Stimulated activated effector memory CD8-positive, alpha-beta T cell treated with anti-CD3 and anti-CD28 coated beads, Interleukin-12 subunit alpha, Interleukin-12 subunit beta, amount 100 ng/mL, for 72 hours (primary cell): ENCODE data around the gene PRRX1.

Experiments
- ATAC-seq: fragments of 150-1000 bp; cut with Tn5 transposase; 2 replicates; pipeline ENCODE4 v1.10.0; 2021
- DNase-seq, 2 donors: peaks; one replicate each; pipeline ENCODE4 v3.0.0; 2021 to 2022; ENCODE audit warnings: low spot score in 2 of 2
- H3K27ac Mint-ChIP-seq: one replicate; pipeline ENCODE4 v1.8.0; 2022; ENCODE audit warnings: mild to moderate bottlenecking, mixed read lengths
- H3K36me3 Mint-ChIP-seq: one replicate; pipeline ENCODE4 v1.8.0; 2022; ENCODE audit warnings: mild to moderate bottlenecking, mixed read lengths
- H3K4me1 Mint-ChIP-seq: one replicate; pipeline ENCODE4 v1.8.0; 2022; ENCODE audit warnings: mixed read lengths
- H3K4me3 Mint-ChIP-seq: one replicate; pipeline ENCODE4 v1.8.0; 2022; ENCODE audit warnings: mild to moderate bottlenecking, mixed read lengths
- H3K9me3 Mint-ChIP-seq: one replicate; pipeline ENCODE4 v1.8.0; 2022; ENCODE audit warnings: mixed read lengths

The PRRX1 gene

GRCh38 chr1:170664093-170664827 lies at the start of gene PRRX1:
TSS of gene PRRX1 (plus strand) at chr1:170664131. CDS start at chr1:170664219, 88 bp downstream.
- Mint-ChIP-seq H3K27ac (no peak within 1 kb of the TSS), H3K4me1 (peaks cover 28% of the 10 kb centered on the region), H3K36me3 (no peaks in the 10 kb centered on the region), H3K9me3 (no peaks in the 10 kb centered on the region), H3K4me3 (peak within 1 kb of the TSS; percentile 33)
- peak; percentile 29 for ATAC-seq
- no peak for DNase-seq

- no peak overlapping the region for H3K4me3 Mint-ChIP-seq
- H3K27ac Mint-ChIP-seq: no peak overlapping the region
- peaks cover 5% of the 10 kb centered on the region for H3K9me3 Mint-ChIP-seq
- DNase-seq (no peak), ATAC-seq (no peak)
- H3K4me1 Mint-ChIP-seq: no peaks in the 10 kb centered on the region
- no peaks in the 10 kb centered on the region for H3K36me3 Mint-ChIP-seq
Measured at GRCh38 chr1:170617591-170618330, 46.2 kb upstream of the PRRX1 start.

GRCh38 chr1:170618421-170618820 lies 45.5 kb upstream of the PRRX1 start:
- Mint-ChIP-seq H3K27ac (no peak overlapping the region), H3K4me1 (no peaks in the 10 kb centered on the region), H3K4me3 (no peak overlapping the region), H3K9me3 (no peaks in the 10 kb centered on the region), H3K36me3 (no peaks in the 10 kb centered on the region)
- DNase-seq (no peak), ATAC-seq (no peak)

GRCh38 chr1:170619241-170620028 lies 44.5 kb upstream of the PRRX1 start:
- DNase-seq (no peak), ATAC-seq (no peak)
- Mint-ChIP-seq H3K27ac (no peak overlapping the region), H3K36me3 (no peaks in the 10 kb centered on the region), H3K9me3 (no peaks in the 10 kb centered on the region), H3K4me1 (no peaks in the 10 kb centered on the region), H3K4me3 (no peak overlapping the region)

GRCh38 chr1:170620164-170620563 lies 43.8 kb upstream of the PRRX1 start:
- ATAC-seq (no peak), DNase-seq (no peak)
- no peaks in the 10 kb centered on the region for H3K4me1 Mint-ChIP-seq
- H3K4me3 Mint-ChIP-seq: no peak overlapping the region
- no peaks in the 10 kb centered on the region for H3K9me3 Mint-ChIP-seq
- H3K36me3 Mint-ChIP-seq: no peaks in the 10 kb centered on the region
- H3K27ac Mint-ChIP-seq: no peak overlapping the region

- peak; percentile 44 for ATAC-seq
- Mint-ChIP-seq H3K4me3 (no peak overlapping the region), H3K9me3 (no peaks in the 10 kb centered on the region), H3K36me3 (no peaks in the 10 kb centered on the region), H3K27ac (no peak overlapping the region), H3K4me1 (no peaks in the 10 kb centered on the region)
- DNase-seq: no peak
Measured at GRCh38 chr1:170623171-170623570, 40.8 kb upstream of the PRRX1 start.

GRCh38 chr1:170624146-170624545 lies 39.8 kb upstream of the PRRX1 start:
- Mint-ChIP-seq H3K27ac (no peak overlapping the region), H3K36me3 (no peaks in the 10 kb centered on the region), H3K4me1 (no peaks in the 10 kb centered on the region), H3K4me3 (no peak overlapping the region), H3K9me3 (no peaks in the 10 kb centered on the region)
- no peak for DNase-seq
- ATAC-seq: no peak

- DNase-seq (no peak), ATAC-seq (no peak)
- no peaks in the 10 kb centered on the region for H3K9me3 Mint-ChIP-seq
- no peak overlapping the region for H3K4me3 Mint-ChIP-seq
- H3K36me3 Mint-ChIP-seq: no peaks in the 10 kb centered on the region
- H3K4me1 Mint-ChIP-seq: no peaks in the 10 kb centered on the region
- no peak overlapping the region for H3K27ac Mint-ChIP-seq
Measured at GRCh38 chr1:170630977-170631376, 33.0 kb upstream of the PRRX1 start.

GRCh38 chr1:170634293-170634692 lies 29.6 kb upstream of the PRRX1 start:
- H3K9me3 Mint-ChIP-seq: peaks cover 4% of the 10 kb centered on the region

GRCh38 chr1:170634824-170635410 lies 29.0 kb upstream of the PRRX1 start:
- no peak for ATAC-seq
- Mint-ChIP-seq H3K9me3 (peaks cover 4% of the 10 kb centered on the region), H3K36me3 (no peaks in the 10 kb centered on the region), H3K27ac (no peak overlapping the region), H3K4me3 (no peak overlapping the region), H3K4me1 (no peaks in the 10 kb centered on the region)
- DNase-seq: no peak

More at GRCh38 chr1:170634293-170634692, 29.6 kb upstream of the PRRX1 start:
- Mint-ChIP-seq H3K36me3 (no peaks in the 10 kb centered on the region), H3K27ac (no peak overlapping the region), H3K4me1 (no peaks in the 10 kb centered on the region), H3K4me3 (no peak overlapping the region)
- DNase-seq: no peak
- no peak for ATAC-seq

GRCh38 chr1:170640581-170640980 lies 23.4 kb upstream of the PRRX1 start:
- Mint-ChIP-seq H3K27ac (no peak overlapping the region), H3K4me1 (no peaks in the 10 kb centered on the region), H3K4me3 (no peak overlapping the region), H3K9me3 (peaks cover 4% of the 10 kb centered on the region), H3K36me3 (no peaks in the 10 kb centered on the region)
- no peak for DNase-seq
- no peak for ATAC-seq

- Mint-ChIP-seq H3K27ac (no peak overlapping the region), H3K4me1 (peaks cover 7% of the 10 kb centered on the region), H3K9me3 (no peaks in the 10 kb centered on the region), H3K36me3 (no peaks in the 10 kb centered on the region), H3K4me3 (no peak overlapping the region)
- ATAC-seq (no peak), DNase-seq (no peak)
Measured at GRCh38 chr1:170657275-170657853, 6.6 kb upstream of the PRRX1 start.

GRCh38 chr1:170659399-170660035 lies 4.4 kb upstream of the PRRX1 start:
- no peak overlapping the region for H3K4me3 Mint-ChIP-seq
- H3K4me1 Mint-ChIP-seq: peaks cover 7% of the 10 kb centered on the region
- H3K36me3 Mint-ChIP-seq: no peaks in the 10 kb centered on the region
- DNase-seq (no peak), ATAC-seq (no peak)
- H3K9me3 Mint-ChIP-seq: no peaks in the 10 kb centered on the region
- no peak overlapping the region for H3K27ac Mint-ChIP-seq

GRCh38 chr1:170660281-170660713 lies 3.6 kb upstream of the PRRX1 start:
- Mint-ChIP-seq H3K9me3 (no peaks in the 10 kb centered on the region), H3K4me1 (peaks cover 7% of the 10 kb centered on the region), H3K4me3 (no peak overlapping the region), H3K36me3 (no peaks in the 10 kb centered on the region), H3K27ac (no peak overlapping the region)
- no peak for ATAC-seq
- DNase-seq: no peak
